IPS-NIHi7 (cell line): ENCODE results near the gene SRRM2.

Source experiments
- DNase-seq: peaks from one replicate; pipeline ENCODE4 v3.0.0; 2012; ENCODE audit warnings: mixed read lengths; ENCODE audit errors: extremely low spot score

The SRRM2 gene

DNA sequence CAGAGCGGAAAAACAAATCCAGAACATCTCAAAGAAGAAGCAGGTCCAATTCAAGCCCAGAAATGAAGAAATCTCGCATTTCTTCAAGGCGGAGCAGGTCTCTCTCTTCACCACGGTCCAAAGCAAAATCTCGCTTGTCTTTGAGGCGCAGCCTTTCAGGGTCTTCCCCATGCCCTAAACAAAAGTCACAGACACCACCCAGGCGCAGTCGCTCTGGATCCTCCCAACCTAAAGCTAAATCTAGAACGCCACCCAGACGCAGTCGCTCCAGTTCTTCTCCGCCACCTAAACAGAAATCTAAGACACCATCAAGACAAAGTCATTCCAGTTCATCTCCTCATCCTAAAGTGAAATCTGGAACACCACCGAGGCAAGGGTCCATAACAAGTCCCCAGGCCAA lies 10.3 kb downstream of the SRRM2 start:
- no peak for DNase-seq

DNA sequence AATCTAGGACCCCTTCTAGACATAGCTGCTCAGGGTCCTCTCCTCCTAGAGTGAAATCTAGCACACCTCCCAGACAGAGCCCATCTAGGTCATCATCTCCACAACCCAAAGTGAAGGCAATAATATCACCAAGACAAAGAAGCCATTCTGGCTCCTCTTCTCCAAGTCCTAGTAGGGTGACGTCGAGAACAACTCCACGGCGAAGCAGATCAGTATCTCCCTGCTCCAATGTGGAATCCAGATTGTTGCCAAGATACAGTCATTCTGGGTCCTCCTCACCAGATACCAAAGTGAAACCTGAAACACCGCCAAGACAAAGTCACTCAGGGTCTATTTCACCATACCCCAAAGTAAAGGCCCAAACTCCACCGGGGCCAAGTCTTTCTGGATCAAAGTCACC lies 10.7 kb downstream of the SRRM2 start:
- DNase-seq: no peak

DNA sequence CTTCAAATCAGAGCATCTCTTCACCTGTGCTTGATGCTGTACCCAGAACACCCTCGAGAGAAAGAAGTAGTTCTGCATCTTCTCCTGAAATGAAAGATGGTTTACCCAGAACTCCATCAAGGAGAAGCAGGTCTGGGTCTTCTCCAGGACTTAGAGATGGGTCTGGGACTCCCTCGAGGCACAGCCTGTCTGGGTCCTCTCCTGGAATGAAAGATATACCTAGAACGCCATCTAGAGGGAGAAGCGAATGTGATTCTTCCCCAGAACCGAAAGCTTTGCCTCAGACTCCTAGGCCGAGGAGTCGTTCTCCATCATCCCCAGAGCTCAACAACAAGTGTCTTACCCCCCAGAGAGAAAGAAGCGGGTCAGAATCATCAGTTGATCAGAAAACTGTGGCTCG lies 12.3 kb downstream of the SRRM2 start:
- no peak for DNase-seq

DNA sequence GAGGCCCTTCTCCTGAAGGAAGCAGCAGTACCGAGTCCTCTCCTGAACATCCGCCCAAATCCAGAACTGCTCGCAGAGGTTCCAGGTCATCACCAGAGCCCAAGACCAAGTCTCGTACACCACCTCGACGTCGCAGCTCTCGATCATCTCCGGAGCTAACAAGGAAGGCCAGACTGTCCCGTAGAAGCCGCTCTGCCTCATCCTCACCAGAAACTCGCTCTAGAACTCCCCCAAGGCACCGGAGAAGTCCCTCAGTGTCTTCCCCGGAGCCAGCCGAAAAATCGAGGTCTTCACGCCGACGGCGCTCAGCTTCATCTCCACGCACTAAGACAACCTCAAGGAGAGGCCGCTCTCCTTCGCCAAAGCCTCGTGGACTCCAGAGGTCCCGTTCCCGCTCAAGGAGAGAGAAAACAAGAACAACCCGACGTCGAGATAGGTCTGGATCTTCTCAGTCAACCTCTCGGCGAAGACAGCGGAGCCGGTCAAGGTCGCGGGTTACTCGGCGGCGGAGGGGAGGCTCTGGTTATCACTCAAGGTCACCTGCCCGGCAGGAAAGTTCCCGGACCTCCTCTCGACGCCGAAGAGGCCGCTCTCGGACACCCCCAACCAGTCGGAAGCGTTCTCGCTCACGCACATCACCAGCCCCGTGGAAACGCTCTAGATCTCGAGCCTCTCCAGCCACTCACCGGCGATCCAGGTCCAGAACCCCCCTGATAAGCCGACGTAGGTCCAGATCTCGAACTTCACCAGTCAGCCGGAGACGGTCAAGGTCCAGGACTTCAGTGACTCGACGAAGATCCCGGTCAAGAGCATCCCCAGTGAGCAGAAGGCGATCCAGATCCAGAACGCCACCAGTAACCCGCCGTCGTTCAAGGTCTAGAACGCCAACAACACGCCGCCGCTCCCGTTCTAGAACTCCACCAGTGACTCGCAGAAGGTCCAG lies 13.3 kb downstream of the SRRM2 start:
- DNase-seq: no peak

DNA sequence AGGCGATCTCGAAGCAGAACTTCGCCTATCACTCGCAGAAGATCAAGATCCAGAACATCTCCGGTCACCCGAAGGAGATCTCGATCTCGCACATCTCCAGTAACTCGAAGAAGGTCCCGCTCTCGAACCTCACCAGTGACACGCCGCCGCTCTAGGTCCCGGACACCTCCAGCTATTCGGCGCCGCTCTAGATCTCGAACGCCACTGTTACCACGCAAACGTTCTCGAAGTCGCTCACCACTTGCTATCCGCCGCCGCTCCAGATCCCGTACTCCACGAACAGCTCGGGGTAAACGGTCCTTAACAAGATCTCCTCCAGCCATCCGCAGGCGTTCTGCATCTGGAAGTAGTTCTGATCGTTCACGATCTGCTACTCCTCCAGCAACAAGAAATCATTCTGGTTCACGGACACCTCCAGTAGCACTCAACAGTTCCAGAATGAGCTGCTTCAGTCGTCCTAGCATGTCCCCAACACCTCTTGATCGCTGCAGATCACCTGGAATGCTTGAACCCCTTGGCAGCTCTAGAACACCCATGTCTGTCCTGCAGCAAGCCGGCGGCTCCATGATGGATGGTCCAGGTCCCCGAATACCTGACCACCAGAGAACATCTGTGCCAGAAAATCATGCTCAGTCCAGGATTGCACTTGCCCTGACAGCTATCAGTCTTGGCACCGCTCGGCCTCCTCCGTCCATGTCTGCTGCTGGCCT lies 14.1 kb downstream of the SRRM2 start:
- no peak for DNase-seq

DNA sequence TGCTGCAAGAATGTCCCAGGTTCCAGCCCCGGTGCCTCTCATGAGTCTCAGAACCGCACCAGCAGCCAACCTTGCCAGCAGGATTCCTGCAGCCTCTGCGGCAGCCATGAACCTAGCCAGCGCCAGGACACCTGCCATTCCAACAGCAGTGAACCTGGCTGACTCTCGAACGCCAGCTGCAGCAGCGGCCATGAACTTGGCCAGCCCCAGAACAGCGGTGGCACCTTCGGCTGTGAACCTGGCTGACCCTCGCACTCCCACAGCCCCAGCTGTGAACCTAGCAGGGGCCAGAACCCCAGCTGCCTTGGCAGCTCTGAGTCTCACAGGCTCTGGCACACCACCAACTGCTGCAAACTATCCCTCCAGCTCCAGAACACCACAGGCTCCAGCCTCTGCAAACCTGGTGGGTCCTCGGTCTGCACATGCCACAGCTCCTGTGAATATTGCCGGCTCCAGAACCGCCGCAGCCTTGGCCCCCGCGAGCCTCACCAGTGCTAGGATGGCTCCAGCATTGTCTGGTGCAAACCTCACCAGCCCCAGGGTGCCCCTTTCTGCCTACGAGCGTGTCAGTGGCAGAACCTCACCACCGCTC lies 14.8 kb downstream of the SRRM2 start:
- no peak for DNase-seq

DNA sequence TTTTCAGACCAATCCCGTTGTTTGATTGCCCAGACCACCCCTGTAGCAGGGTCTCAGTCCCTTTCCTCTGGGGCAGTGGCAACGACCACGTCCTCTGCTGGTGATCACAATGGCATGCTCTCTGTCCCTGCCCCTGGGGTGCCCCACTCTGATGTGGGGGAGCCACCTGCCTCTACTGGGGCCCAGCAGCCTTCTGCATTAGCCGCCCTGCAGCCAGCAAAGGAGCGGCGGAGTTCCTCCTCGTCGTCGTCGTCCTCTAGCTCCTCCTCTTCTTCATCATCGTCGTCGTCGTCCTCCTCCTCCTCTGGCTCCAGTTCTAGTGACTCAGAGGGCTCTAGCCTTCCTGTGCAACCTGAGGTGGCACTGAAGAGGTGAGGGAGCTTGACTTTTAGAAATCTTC lies 15.5 kb downstream of the SRRM2 start:
- no peak for DNase-seq

DNA sequence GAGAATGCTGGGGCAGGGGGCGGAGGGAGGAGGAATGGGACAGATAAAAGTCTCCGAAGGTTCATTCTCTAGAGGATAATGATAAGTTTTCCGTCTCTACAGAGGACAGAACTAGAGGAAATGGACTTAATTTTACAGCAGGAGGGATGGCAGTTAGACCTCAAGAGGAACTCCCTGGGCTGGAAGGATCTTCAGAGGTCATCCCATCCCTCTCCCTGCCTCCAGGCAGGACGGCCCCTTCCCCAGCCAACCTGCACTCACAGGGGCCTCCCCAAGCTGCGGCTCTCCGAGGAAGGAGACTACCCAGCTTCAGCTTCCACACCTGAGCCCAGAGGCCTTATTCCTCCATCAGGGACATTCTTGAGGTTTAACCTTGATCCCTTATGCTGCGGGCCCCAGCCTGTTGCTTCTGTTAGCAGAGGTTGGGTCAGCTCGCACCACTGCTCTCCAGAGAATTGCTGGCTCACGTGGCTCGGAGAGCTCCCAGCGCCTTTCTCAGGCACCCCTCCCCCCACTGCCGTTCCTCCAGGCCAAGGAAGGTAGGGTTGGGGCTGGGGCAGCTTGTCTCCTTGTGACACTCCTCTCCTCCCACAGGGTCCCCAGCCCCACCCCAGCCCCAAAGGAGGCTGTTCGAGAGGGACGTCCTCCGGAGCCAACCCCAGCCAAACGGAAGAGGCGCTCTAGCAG lies 16.1 kb downstream of the SRRM2 start:
- DNase-seq: no peak

DNA sequence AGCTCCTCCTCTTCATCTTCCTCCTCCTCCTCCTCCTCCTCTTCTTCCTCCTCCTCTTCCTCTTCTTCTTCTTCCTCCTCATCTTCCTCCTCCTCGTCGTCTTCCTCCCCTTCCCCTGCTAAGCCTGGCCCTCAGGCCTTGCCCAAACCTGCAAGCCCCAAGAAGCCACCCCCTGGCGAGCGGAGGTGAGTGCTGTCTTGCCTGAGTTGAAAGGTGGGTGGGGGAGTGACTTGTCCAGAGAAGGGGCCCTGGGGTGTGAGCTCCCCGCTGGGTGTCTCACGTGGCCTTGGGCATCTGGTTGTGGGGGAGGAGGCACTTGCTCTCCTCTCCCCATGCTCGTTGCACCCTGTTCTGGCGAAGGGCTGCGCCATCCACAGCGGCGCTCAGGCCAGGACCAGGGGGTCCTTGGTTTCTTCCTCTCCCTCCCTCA lies 16.7 kb downstream of the SRRM2 start:
- no peak for DNase-seq

DNA sequence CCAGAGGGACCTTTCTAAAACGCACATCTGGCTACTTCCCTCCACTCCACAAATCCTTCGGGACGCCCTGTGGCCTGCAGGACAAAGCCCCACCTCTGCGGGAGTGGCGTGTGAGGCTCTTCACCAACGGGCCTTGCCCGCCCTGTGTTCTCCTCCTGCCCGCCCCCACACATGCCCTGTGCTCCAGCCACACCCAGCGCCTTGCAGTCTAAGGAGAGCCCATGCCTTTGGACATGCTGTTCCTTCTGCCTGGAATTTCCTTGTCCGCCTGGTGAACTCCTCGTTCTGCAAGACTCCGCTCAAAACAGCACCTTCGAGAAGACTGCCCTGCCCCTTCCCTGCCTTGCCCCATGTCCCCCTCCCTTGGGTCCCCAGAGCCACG lies 17.2 kb downstream of the SRRM2 start:
- DNase-seq: no peak

DNA sequence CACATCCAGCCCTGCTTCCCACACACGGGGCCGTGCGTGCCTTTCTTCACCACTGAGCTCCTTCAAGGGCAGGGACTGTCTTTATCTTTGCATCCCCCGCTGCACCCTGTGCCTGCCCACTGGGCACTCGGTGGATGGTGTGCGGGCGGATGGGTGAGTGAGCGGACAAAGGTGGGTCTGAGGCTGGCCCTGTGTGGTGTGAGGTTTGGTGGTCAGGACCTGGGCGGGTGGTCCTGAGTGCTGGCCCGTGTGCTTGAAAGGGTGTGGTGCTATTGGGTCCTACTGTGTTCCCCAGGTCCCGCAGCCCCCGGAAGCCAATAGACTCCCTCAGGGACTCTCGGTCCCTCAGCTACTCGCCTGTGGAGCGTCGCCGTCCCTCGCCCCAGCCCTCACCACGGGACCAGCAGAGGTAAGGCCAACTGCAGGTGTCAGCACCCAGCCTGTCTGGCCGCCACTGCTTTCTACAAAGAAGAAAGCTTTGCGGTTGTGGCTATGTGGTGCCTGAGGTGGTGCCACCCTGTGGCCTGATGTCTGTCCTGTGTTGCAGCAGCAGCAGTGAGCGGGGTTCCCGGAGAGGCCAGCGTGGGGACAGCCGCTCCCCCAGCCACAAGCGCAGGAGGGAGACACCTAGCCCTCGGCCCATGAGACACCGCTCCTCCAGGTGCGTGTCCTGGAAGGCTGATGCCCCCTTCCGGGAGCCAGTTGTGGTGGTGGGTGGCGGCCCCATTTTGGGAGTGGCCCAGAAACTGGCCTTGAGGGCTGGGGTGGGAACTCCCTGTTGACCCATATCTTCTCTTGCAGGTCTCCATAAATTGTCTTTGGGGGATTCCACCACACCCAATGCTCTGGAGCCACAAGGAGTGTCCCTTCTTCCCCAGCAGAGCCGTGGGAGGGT lies 17.9 kb downstream of the SRRM2 start:
- no peak for DNase-seq

DNA sequence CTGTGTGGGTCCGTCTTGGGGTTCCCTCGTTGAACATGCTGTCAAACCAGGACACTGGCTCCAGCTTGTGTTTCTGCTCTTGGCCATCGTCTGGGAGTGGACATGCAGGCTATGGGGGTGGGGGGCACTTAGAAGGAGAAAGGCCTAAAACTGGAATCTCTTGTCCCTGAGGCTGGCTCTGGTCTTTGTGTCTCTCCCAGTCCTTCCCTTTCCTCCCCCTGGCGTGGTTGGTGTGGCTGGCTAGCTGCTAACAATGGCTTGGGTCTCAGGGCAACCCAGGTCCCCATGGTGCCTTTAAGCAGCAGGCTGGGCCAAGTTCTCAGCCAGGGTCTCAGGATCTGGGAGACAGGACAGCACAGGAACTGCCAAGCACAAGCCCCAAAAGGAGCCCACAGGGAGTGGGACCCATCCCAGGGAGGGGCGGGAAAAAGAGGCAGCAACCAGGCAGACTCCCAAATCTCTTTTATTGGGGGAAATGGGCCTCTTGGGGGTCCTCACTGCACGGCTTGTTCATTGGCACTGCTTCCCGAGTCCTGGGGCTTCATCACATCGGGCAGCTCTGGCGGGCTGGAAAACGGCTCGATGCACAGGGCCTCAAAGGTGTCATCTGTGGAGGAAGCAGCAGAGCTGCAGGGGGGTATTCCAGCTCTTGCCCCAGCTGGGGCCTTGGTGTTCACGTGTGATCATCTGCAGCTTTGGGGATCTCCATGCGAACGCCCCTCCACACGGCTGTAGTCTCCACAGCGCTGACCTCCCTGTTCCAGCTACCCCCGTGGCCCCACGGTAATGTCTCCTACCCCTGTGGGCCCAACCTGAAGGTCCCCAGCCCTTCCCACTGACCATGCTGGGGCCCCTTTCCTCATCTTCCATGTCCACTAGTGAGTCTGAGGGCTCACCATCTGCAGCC lies 19.3 kb downstream of the SRRM2 start:
- no peak for DNase-seq

DNA sequence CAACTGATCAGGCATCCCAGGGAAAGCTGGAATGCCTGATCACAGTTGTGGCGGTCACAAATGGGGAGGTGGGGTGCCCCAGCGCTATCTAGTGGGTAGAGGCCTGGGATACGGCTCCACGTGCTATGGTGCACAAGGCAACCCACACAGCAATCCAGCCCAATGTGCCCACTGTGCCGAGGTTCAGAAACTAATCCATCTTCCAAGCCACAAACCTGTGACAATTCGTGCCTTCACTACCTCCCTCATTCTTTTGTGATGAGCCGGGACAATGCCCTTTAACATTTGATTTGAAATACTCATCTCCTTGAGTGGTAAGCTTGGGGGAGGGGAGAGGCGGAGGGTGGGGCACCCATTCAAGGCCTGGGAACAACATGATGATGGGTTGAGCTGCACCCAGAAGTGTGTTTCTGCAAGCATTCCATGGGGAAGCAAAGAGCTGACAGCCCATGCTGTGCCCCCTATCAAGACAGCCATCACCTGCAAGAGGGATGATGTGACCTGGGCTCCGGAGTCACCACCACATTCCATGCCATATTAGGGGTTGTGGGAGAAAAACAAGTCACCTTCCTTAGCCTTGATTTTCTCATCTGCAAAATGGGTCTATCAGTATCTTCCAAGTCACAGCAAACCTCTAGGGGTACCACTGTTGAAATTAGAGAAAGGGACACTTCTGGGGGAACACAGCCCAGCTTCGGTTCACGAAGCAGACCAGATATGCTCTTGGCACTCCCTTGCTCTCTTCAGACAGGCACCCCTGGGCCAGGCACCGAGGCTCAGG lies 20.9 kb downstream of the SRRM2 start:
- no peak for DNase-seq

DNA sequence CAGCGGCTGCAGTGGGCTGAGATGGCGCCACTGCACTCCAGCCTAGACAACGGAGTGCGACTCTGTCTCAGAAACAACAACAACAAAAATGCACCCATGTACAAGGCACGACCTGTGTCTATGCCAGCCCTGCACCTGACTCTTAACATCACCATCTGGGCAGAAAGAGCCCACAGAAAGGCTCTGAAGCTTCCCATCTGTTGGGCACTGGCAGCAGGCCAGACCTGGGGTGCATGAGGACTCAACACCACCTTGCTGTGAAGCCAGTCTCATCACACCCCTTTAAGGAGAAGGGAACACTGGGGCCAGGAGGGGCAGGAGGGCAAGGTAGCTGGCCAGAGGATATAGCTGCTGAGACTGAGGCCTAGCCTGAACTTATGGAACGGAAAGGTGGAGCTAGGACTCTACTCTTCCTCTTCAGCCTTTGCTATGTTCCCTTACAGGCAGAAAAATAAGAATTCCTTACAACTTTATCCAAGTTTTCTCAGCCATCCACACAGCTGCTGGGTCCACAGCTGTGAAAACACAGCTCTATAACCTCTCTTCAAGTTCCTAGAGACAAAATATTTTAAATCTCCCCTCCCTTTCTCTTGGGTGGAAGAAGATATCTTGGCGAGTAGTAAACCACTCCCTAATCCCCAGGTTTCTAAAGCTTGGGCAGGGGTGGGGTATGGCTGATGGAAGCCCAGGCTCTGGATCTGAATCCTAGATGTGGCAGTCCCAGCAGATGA lies 21.9 kb downstream of the SRRM2 start:
- no peak for DNase-seq

DNA sequence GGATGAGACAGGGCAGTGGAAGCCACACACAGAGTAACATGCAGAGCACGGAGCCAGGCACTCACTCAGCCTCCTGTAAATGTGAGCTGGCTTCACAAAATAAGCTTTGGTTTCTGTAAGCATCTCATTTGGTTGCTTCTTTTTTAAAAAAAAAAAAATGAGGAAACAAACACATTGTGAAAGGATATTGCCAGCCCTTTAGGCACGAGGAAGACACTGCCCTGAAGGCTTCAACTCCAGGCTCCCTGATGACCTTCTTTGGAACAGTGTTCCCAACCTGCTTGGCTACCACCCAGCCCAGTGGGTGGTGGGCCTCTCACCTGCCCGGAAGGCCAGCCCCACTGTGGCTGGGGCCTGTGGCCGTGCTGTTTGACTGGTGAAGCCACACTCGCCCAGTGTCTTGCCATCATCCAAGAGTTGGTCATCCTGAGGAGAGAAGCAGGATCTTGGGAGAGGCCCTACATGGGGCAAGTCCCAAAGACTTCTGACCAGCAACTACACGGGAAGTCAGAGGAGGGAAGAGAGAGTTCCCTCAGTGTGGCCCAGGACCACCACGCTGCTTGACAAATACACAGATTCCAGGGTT lies 22.8 kb downstream of the SRRM2 start:
- no peak for DNase-seq

DNA sequence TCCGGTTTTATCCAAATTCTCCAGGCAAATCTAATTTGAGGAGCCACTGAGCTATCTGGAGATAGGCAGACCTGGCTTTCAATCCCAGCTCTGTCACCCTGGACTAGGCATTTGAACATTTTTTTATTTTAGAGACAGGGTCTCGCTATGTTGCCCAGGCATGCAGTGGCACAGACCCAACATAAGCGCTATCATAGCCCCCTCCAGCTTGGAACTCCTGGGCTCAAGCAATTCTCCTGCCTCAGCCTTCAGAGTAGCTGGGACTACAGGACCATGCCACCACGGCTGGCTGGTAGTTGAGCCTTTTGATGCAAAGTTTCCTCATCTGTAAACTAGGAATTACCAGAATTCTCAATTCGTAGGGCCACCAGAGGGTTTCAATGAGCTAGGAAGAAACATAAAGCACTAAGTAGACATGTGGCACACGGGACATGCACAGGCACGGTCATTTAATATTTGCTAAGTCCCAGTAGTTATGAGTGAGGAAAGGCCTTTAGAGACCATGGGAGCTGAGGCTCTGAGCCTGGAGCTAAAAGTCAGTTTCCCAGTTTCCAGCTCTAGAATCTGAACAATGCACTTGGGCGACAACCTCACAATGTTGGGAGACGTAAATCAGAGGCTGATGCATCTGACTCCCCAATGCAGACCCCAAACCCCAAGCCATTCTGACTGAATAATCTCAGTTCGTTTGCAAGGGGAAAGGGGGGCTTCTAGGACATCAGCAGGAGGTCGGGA lies 23.5 kb downstream of the SRRM2 start:
- no peak for DNase-seq

DNA sequence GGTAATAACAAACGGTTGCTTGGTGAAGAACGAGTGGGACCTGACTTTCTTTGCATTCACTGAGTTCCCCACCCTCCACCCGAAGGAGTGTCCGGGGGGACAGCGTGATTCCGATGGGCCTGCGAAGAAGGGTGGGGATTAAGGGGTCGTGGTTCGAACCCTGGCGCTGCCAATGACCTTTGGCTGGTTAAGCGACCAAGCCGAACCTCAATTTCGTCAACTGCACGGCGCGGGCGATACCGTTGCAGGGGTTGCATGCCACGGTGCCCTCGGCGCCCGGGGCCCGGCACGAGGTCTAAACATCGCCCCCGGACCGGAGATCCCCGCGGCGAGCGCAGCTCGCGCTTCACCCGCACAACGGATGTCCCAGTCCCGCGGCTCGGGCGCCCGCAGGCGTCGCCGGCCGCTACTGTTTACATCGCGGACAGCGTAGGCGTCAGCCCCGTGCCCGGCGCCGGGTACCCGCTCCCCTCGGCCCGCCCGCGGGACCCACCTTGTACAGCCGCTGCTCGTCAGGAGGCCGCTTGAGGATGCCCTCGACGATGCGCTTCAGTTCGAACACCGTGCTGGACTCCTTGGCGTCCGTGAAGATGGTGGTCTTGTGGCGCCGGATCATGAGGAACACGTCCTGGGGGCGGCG lies 24.2 kb downstream of the SRRM2 start:
- DNase-seq: no peak
